ENCODE measurements around the gene SMOC1. TPM values are rescaled to one million over a fixed set of nuclear protein-coding genes. Genes with fewer than 3 reads are reported as not detected.

The SMOC1 gene
- total and polyA plus RNA-seq, 9 of the 15 experiments (the other 6 are each of a cell fraction or from before 2014, with no cell fraction given), result 0.04 TPM; not detected in 8

GRCh38 chr14:69957986-69958385, 78.8 kb downstream of the SMOC1 start (continued):
- TF ChIP-seq ZNF318 (IDR thresholded peaks at IDR 0.05; ENCODE audit: borderline replicate concordance in 1 of 2, low read depth in 1 of 2) (no peak), PURB (CRISPR knock-in tag; IDR thresholded peaks at IDR 0.05; ENCODE audit: low read depth) (no peak), HNRNPLL (IDR thresholded peaks at IDR 0.05; ENCODE audit: low read depth, low read length, poor library complexity, severe bottlenecking) (no peak), ZNF184 (CRISPR knock-in tag; IDR thresholded peaks at IDR 0.05) (no peak), KLF13 (tag; IDR thresholded peaks at IDR 0.05; ENCODE audit: borderline replicate concordance, low read depth) (no peak), E2F8 (IDR thresholded peaks at IDR 0.05; ENCODE audit: low read depth, partially characterized antibody) (no peak), CCNT2 (IDR thresholded peaks at IDR 0.05; ENCODE audit: borderline replicate concordance, extremely low read depth, insufficient read length, low read depth, low read length) (no peak), MCM5 (IDR thresholded peaks at IDR 0.05; ENCODE audit: low read depth) (no peak)
